GDM1 (cell line): ENCODE data around the gene SLC22A3.
"Not testable (repeated sequence)": the region's sequence is repeated elsewhere in the genome, so short reads cannot be mapped to it uniquely, and the experiment has no call there.

Source experiments
- DNase-seq: peaks from one replicate; lab custom pipeline; 2025; lab: John Stamatoyannopoulos, UW

SLC22A3 gene

GRCh38 chr6:160447350-160447749 lies 99.2 kb downstream of the SLC22A3 start:
- DNase-seq: no peak

DNA sequence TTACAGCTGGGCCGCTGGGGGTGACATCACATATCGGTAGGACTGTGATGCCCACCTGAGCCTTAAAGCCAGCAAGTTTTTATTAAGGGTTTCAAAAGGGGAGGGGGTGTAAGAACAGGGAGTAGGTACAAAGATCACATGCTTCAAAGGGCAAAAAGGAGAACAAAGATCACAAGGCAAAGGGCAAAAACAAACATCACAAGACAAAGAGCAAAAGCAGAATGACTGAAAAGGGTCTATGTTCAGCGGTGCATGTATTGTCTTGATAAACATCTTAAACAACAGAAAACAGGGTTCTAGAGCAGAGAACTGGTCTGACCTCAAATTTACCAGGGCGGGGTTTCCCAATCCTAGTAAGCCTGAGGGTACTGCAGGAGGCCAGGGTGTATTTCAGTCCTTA lies 101.6 kb downstream of the SLC22A3 start:
- DNase-seq: not testable (repeated sequence)

GRCh38 chr6:160450849-160451248 lies 102.7 kb downstream of the SLC22A3 start:
- no peak for DNase-seq

GRCh38 chr6:160454303-160454702 lies 106.1 kb downstream of the SLC22A3 start:
- no peak for DNase-seq

GRCh38 chr6:160455081-160455480 lies 106.9 kb downstream of the SLC22A3 start:
- DNase-seq: no peak

GRCh38 chr6:160455541-160456213 lies 107.5 kb downstream of the SLC22A3 start:
- DNase-seq: peak; percentile 39

DNA sequence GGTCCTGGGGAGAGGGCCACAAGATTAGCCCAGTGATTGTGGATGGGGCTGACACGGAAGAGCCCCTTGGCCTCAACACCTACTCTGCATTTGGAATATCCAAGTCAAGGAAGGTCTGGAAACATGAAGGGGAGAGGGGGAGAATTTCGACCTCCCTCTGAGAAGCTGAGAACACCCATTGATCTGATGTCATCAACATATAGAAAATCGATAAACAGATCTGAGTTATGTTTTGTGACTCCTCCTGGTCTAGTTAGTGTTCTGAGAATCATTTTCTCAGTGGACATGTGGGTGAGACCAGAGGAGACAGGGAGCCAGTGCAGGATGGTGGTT lies 108.0 kb downstream of the SLC22A3 start:
- no peak for DNase-seq

DNA sequence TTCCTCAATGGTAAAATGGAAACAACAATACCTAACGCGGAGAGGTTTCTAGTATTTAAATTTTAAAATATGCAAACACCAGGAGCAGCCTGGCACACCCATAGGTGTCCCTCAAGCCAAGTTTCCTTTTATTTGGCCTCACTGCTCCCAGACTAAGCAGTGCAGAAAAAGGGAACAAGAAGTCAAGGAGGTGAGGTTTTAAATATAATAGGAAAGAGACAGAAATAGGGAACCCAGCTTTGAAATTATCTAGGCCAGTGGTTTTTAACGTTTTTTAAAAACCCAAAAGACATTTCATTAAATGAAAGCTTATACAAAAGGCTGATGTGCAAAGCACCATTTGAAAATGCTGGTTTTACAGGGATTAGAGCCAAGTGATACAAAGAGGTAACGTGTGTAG lies 109.6 kb downstream of the SLC22A3 start:
- no peak for DNase-seq

DNA sequence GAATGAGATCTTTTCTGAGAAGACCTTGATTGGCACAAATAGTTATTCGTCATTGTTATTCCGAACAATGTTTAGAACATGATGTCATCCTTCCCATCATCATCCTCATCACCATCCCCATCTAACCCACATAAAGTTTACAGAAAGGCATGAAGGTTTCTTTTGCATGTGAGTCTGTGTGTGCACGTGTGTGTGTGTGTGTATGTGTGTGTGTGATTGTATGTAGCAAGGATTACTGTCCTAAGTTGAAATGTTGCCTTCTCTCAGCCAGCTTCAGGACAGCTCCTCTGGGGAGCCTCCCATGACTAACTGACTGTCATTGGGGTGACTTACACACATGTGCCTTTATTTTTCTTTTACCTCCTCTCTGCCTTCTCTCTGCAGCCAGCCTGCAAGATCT lies 113.5 kb downstream of the SLC22A3 start:
- DNase-seq: no peak

GRCh38 chr6:160462116-160462515 lies 113.9 kb downstream of the SLC22A3 start:
- no peak for DNase-seq

GRCh38 chr6:160462551-160463109 lies 114.5 kb downstream of the SLC22A3 start:
- peak; percentile 65 for DNase-seq

DNA sequence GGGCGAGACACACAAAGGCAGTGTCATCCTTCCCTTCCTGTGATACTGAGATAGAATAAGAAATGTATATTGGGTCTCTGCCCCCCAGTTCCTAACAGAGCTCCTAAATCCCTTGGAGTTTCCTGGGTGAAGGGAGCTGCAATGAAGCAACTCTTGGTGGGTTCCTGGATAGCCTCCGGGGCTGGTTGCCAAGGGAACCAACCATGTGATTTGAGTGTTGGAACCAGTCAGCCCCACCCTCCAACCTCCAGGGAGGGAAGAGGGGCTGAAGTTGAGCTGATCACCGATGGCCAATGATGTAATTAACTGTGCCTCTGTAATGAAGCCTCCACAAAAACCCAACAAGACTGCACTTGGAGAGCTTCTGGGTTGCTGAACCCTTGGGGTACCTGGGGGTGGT lies 116.6 kb downstream of the SLC22A3 start:
- DNase-seq: no peak

- not testable (repeated sequence) for DNase-seq
These were observed 119.2 kb downstream of the SLC22A3 start for GRCh38 chr6:160467261-160467871.

DNA sequence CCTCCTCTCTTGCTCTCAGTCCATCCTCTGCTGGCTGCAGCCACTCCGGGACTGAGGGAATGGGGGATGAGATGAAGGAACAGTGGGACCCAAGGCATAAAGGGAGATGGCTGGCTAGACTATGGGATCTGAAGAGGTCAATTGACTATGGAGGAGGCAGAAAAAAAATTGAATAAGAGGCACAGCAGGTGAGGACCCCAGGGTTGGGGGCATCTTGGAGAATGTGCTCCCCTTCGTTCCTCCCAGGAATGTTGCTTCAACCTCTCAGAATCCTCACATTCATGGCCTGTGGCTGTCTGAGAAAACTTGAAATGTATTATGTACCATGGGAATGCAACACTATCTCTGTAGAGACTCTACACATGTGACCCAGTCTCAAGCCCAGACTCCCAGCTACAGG lies 121.0 kb downstream of the SLC22A3 start:
- DNase-seq: no peak

DNA sequence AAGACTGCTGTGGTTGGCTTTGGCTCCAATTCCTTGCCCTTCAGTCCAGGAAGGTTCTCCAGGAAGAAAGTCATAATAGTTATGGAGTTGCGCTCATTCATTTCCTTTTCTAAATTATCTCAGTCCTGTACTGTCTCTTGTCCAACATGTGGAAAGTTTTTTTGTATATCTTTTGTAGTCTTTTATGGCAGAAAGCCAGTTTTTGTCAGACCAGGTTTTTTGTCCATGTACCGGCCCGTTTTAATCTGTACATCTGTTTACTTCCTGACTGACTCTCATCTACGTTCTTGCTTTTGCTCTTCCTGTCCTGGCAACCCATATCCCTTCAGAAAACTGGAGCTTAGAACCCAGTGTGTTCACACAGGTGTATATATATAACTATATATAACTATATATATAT lies 127.9 kb downstream of the SLC22A3 start:
- DNase-seq: not testable (repeated sequence)

GRCh38 chr6:160477072-160477471 lies 128.9 kb downstream of the SLC22A3 start:
- not testable (repeated sequence) for DNase-seq

DNA sequence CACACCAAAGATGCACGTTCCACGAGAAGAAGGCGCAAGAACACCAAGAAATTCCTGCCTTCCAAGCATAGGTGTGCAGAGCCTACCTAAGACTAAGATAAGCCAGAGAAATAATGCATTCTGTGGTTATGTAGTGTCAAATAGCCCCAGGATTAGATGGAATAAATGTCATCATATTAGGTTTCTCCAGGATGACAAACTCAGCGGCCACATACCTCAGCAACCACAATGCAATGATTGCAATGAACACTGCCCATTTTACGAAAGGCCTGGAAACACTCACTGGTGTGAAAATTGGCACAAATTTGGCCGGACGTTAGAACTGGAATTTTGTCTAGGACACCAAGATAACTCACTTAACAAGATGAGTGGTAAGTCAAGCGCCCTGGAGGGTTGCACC lies 129.7 kb downstream of the SLC22A3 start:
- no peak for DNase-seq

- DNase-seq: no peak
These were observed 138.9 kb downstream of the SLC22A3 start for GRCh38 chr6:160487116-160487515.

GRCh38 chr6:160489091-160489490 lies 140.9 kb downstream of the SLC22A3 start:
- no peak for DNase-seq

GRCh38 chr6:160494576-160494975 lies 146.4 kb downstream of the SLC22A3 start:
- DNase-seq: no peak

- no peak for DNase-seq
These were observed 152.5 kb downstream of the SLC22A3 start for GRCh38 chr6:160500639-160501038.
